Keratinocyte (primary cell): ENCODE measurements around the gene NPHS1. TPM values are rescaled to one million over a fixed set of nuclear protein-coding genes. Genes with fewer than 3 reads are reported as not detected.

Experiments used
- DNase-seq: peaks from one replicate; pipeline ENCODE4 v3.0.0-alpha.2; 2011; ENCODE audit warnings: low read depth, missing footprints, low spot score
- FAIRE-seq: peaks from 2 replicates; lab custom pipeline; 2011; peaks lifted over from hg19 to GRCh38; lab: Jason Lieb, UNC
- H2AFZ ChIP-seq: 2 replicates; pipeline ENCODE4 v1.6.0; 2012; ENCODE audit warnings: low read length, control low read depth, inconsistent platforms; ENCODE audit not compliant: control insufficient read depth
- H3K27ac ChIP-seq: 2 replicates; pipeline ENCODE4 v1.5.1; 2011; ENCODE audit warnings: low read length; ENCODE audit not compliant: control insufficient read depth, insufficient read depth
- H3K27me3 ChIP-seq: 3 replicates; pipeline ENCODE4 v1.6.0; 2011; ENCODE audit warnings: low read length; ENCODE audit not compliant: control insufficient read depth, insufficient read depth; ENCODE audit errors: extremely low read depth
- H3K36me3 ChIP-seq, 2 experiments: 2 replicates in 1 of 2; 3 replicates in 1 of 2; pipeline ENCODE4 v1.5.1; 2011; ENCODE audit warnings: low read length in 2 of 2, mild to moderate bottlenecking in 1 of 2; ENCODE audit not compliant: control insufficient read depth in 2 of 2, insufficient read depth in 2 of 2; ENCODE audit errors: extremely low read depth in 1 of 2
- H3K4me1 ChIP-seq: 3 replicates; pipeline ENCODE4 v1.5.1; 2011; ENCODE audit warnings: low read length; ENCODE audit not compliant: control insufficient read depth, insufficient read depth; ENCODE audit errors: extremely low read depth
- H3K4me2 ChIP-seq: 3 replicates; pipeline ENCODE4 v1.6.0; 2011; ENCODE audit warnings: low read depth, low read length; ENCODE audit not compliant: control insufficient read depth, insufficient read depth; ENCODE audit errors: extremely low read depth
- H3K4me3 ChIP-seq, 3 experiments: fragments of 200-600 bp in 1 of 3; sonication (generic) in 1 of 3; 2 replicates in 2 of 3; 3 replicates in 1 of 3; pipeline ENCODE4 v1.5.1; 2011 to 2016; ENCODE audit warnings: low read length in 3 of 3, mild to moderate bottlenecking in 3 of 3, control low read depth in 2 of 3, inconsistent platforms in 1 of 3, low read depth in 1 of 3, mixed read lengths in 1 of 3, mixed run types in 1 of 3, moderate library complexity in 1 of 3; ENCODE audit not compliant: control insufficient read depth in 2 of 3, insufficient read depth in 2 of 3; ENCODE audit errors: extremely low read depth in 1 of 3
- H3K79me2 ChIP-seq: 2 replicates; pipeline ENCODE4 v1.6.0; 2012; ENCODE audit warnings: low read length; ENCODE audit not compliant: control insufficient read depth, insufficient read depth
- H3K9ac ChIP-seq: 3 replicates; pipeline ENCODE4 v1.6.0; 2011; ENCODE audit warnings: low read length; ENCODE audit not compliant: control insufficient read depth, insufficient read depth; ENCODE audit errors: extremely low read depth
- H3K9me1 ChIP-seq: 3 replicates; pipeline ENCODE4 v1.6.0; 2011; ENCODE audit warnings: low read length; ENCODE audit not compliant: control insufficient read depth, insufficient read depth; ENCODE audit errors: extremely low read depth
- H3K9me3 ChIP-seq: 2 replicates; pipeline ENCODE4 v1.5.1; 2012; ENCODE audit warnings: low read depth, low read length; ENCODE audit not compliant: control insufficient read depth
- H4K20me1 ChIP-seq: 3 replicates; pipeline ENCODE4 v1.6.0; 2011; ENCODE audit warnings: low read length; ENCODE audit not compliant: control insufficient read depth, insufficient read depth; ENCODE audit errors: extremely low read depth
- CTCF ChIP-seq, 3 experiments: IDR thresholded peaks in 1 of 3; conservative IDR thresholded peaks in 1 of 3; optimal IDR thresholded peaks in 1 of 3; 2 replicates in 2 of 3; 3 replicates in 1 of 3; pipeline versions ENCODE3 to v1.5.1; 2011; ENCODE audit warnings: low read length in 3 of 3, mild to moderate bottlenecking in 3 of 3, moderate library complexity in 2 of 3, control low read depth in 1 of 3, inconsistent platforms in 1 of 3; ENCODE audit not compliant: insufficient read depth in 2 of 3; ENCODE audit errors: extremely low read depth in 1 of 3
- EZH2 ChIP-seq: IDR thresholded peaks from one replicate; pipeline ENCODE4 v1.6.1; 2012; ENCODE audit warnings: inconsistent platforms, mild to moderate bottlenecking, low read length, moderate library complexity
- dilution Hi-C: fragments of 300-500 bp; cut with MboI; formaldehyde crosslinking; loops from one replicate; pipeline ENCODE4 v1.7.0; 2020; ENCODE audit warnings: low sequenced_read_pairs; ENCODE audit not compliant: extremely low pct_ligation_motif_present
- polyA plus RNA-seq, 5 experiments: library from polyadenylated mRNA; depleted of rRNA in 3 of 5; stranded (reverse) in 3 of 5; stranded (forward) in 1 of 5; unstranded in 1 of 5; fragments of >200 nt; gene quantifications; 1 replicate in 1 of 5; 2 replicates in 3 of 5; 3 replicates in 1 of 5; pipeline versions ENCODE4 v1.2.1 to v1.2.3, GENCODE V29; 2011 to 2012; ENCODE audit warnings: missing spikeins in 2 of 5, low read depth in 1 of 5, low replicate concordance in 1 of 5

NPHS1 gene
- polyA plus RNA-seq, 1 donor (not counting 4 experiments of a cell fraction or from before 2014, with no cell fraction given), result not detected

- no peak for FAIRE-seq
- dilution Hi-C loops, result no loop called here
Observed at GRCh38 chr19:35807633-35808032, 44.7 kb downstream of the NPHS1 start.

GRCh38 chr19:35806597-35806996 is 45.7 kb downstream of the NPHS1 start:
- dilution Hi-C loops, result no loop called here
- TF ChIP-seq CTCF (optimal IDR thresholded peaks at IDR 0.05 in 1 of 3, IDR thresholded peaks at IDR 0.05 in 1 of 3, conservative IDR thresholded peaks at IDR 0.05 in 1 of 3; ENCODE audit: extremely low read depth in 1 of 3, insufficient read depth in 2 of 3, low read length in 3 of 3) (no peak), EZH2 (no peak)
- Histone ChIP-seq H3K27ac (no peak overlapping the region), H3K4me3 (no peak overlapping the region), H3K36me3 (no peaks in the 10 kb centered on the region), H3K4me1 (no peaks in the 10 kb centered on the region), H4K20me1 (no peaks in the 10 kb centered on the region), H3K9ac (no peak overlapping the region), H3K9me3 (no peaks in the 10 kb centered on the region), H2AFZ (no peak overlapping the region), H3K27me3 (no peaks in the 10 kb centered on the region), H3K79me2 (no peaks in the 10 kb centered on the region), H3K9me1 (no peaks in the 10 kb centered on the region), H3K4me2 (no peak overlapping the region)
- no peak for FAIRE-seq
- no peak for DNase-seq

More at GRCh38 chr19:35807633-35808032, 44.7 kb downstream of the NPHS1 start:
- Histone ChIP-seq H3K9me1 (no peaks in the 10 kb centered on the region), H3K79me2 (no peaks in the 10 kb centered on the region), H3K36me3 (no peaks in the 10 kb centered on the region), H3K4me2 (no peak overlapping the region), H3K4me1 (no peaks in the 10 kb centered on the region), H3K4me3 (no peak overlapping the region), H3K9me3 (no peaks in the 10 kb centered on the region), H2AFZ (no peak overlapping the region), H3K9ac (no peak overlapping the region), H3K27ac (no peak overlapping the region), H3K27me3 (no peaks in the 10 kb centered on the region), H4K20me1 (no peaks in the 10 kb centered on the region)
- DNase-seq, result no peak
- no peak for TF ChIP-seq EZH2
- TF ChIP-seq CTCF (optimal IDR thresholded peaks at IDR 0.05 in 1 of 3, IDR thresholded peaks at IDR 0.05 in 1 of 3, conservative IDR thresholded peaks at IDR 0.05 in 1 of 3; ENCODE audit: extremely low read depth in 1 of 3, insufficient read depth in 2 of 3, low read length in 3 of 3), result no peak
